HFF-Myc (cell line): ENCODE results near the gene CNTFR.

Experiments
- DNase-seq: peaks from one replicate; pipeline ENCODE4 v3.0.0-alpha.2; 2011; ENCODE audit warnings: low read depth; ENCODE audit errors: extremely low read depth
- H3K4me3 ChIP-seq: replicated peaks from 2 replicates; pipeline ENCODE4 v1.5.1; 2011; ENCODE audit warnings: low read depth, mild to moderate bottlenecking, control low read depth, low read length
- TF ChIP-seq, protein P1 (sequence below): IDR thresholded peaks from 2 replicates; pipeline ENCODE4 v1.5.1; 2012; ENCODE audit warnings: mild to moderate bottlenecking, low read depth, low read length, control low read depth; ENCODE audit errors: missing control alignments

Gene CNTFR

DNA sequence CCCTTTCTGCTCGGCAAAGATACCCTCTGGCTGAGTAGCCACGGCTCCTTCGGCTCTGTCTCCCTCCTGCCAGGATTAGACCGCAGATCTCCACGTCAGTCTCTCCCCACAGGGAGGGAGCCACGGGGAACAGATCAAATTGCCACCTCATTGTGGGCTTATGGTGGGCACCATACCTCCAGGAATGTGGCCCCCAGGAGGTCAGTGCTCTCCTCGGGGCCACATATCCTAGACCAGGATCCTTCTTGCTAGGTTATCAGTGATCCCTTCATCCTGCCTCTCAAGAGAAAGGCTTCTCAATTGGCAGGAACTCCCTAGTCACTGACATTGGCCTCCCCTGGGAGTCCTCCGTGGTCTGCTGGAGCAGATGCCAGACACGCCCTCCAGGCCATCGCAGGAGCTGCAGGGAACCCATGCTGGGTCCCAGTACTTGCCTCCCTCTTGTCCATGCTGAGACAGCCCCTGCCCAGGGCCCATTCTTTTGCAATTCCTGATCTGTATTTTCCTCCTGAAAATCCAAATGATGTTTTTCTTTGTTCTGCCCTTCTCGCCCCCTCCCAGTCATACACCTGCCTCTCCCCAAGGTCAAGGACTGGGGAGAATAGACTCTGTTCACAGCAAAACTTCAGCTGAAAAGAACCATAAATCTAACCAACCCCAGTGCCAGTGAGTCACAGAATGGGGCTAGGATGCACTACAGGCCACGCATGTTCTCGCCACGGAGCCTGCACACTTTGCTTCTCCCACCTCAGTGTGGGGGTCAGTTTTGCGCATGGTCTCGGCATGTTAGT is 35.1 kb downstream of the CNTFR start:
- no peak overlapping the region for H3K4me3 ChIP-seq
- TF ChIP-seq, protein P1, sequence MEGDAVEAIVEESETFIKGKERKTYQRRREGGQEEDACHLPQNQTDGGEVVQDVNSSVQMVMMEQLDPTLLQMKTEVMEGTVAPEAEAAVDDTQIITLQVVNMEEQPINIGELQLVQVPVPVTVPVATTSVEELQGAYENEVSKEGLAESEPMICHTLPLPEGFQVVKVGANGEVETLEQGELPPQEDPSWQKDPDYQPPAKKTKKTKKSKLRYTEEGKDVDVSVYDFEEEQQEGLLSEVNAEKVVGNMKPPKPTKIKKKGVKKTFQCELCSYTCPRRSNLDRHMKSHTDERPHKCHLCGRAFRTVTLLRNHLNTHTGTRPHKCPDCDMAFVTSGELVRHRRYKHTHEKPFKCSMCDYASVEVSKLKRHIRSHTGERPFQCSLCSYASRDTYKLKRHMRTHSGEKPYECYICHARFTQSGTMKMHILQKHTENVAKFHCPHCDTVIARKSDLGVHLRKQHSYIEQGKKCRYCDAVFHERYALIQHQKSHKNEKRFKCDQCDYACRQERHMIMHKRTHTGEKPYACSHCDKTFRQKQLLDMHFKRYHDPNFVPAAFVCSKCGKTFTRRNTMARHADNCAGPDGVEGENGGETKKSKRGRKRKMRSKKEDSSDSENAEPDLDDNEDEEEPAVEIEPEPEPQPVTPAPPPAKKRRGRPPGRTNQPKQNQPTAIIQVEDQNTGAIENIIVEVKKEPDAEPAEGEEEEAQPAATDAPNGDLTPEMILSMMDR = no peak
- DNase-seq = no peak

- TF ChIP-seq, protein P1 = no peak
- no peak for DNase-seq
- no peak overlapping the region for H3K4me3 ChIP-seq
These were observed 36.0 kb downstream of the CNTFR start for GRCh38 chr9:34553511-34554021.

DNA sequence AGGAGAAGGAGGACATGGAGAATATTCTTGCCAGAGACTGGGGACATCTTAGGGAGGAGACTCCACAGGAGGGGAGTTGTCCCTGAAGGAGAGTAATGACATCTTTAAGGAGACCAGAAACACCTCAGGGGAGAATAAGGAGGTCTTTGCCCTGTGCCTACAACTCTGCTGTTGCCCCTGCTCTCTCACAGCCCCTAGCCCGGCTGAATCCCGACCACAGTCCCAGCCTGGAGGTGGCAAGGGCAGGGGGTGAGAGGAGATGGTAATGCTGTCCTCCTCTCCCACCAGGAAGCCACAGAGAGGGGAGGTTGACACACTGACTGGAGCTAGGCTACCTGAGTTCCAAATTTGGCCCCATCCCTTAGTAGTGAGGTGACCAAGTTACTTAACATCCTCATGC is 36.5 kb downstream of the CNTFR start:
- DNase-seq = no peak
- H3K4me3 ChIP-seq = no peak overlapping the region
- TF ChIP-seq, protein P1 = no peak

DNA sequence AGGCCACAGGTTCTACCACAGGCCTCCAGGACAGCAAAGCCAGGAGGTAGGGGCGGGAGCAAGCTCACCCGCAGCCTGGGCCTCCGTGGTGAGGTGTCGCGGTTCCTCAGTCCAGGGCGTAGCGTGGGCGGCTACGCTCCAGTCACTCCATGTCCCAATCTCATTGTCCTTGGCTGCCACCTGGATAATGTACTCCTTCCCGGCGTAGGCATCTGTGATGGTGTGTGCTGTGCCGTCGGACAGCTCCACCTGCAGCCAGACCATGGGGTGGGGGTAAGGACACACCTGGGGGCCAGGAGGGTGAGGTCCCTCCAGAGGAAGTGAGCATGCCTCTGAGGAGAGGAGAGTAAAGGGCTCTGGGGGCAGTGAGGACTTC is 36.9 kb downstream of the CNTFR start:
- TF ChIP-seq, protein P1 = no peak
- no peak overlapping the region for H3K4me3 ChIP-seq
- no peak for DNase-seq

- DNase-seq = no peak
- TF ChIP-seq, protein P1 = no peak
- H3K4me3 ChIP-seq = no peak overlapping the region
These were observed 37.5 kb downstream of the CNTFR start for GRCh38 chr9:34551751-34552605.

DNA sequence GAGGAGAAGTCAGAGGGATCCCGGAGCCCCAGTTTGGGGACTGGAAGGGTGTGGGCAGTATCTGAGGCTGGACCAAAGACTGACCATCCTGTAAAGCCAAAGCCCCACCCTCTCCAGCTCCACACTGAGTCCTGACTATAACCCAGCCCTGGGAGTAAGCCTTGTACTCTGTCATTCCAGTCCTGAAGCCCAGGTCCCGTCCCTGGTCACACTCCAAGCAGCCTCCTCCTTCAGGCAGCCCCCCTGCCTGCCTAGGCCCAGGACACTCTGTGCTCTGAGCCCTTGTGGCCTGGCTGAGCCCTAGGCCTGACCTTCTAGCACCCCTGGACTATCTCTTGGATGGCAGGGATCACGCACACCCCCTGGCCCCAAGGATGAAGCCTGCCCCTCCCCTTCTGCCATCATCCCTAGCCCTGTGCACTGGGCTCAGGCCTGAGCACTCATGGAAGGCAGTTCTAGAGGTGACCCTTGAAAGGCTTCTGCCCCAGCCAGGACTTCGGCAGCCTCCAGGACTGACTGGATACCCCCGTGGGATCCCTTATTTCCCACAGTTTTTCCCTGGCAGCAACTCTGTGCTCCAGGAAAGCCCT is 38.7 kb downstream of the CNTFR start:
- TF ChIP-seq, protein P1 = no peak
- no peak for DNase-seq
- no peak overlapping the region for H3K4me3 ChIP-seq
